PFSK-1 (cell line): Measurements from ENCODE around the gene IGFALS.

Experiments used
- FOXP2 ChIP-seq: optimal IDR thresholded peaks from 2 replicates; pipeline ENCODE3; 2011; ENCODE audit warnings: borderline replicate concordance, control low read depth, inconsistent platforms; ENCODE audit not compliant: insufficient read depth; ENCODE audit errors: extremely low read length, extremely low read depth
- POLR2AphosphoS5 ChIP-seq: IDR thresholded peaks from 2 replicates; pipeline ENCODE4 v1.6.1; 2012; ENCODE audit warnings: low read depth, mild to moderate bottlenecking, control low read depth, low read length, moderate library complexity
- REST ChIP-seq, 2 experiments: IDR thresholded peaks; 2 replicates each; pipeline versions ENCODE4 v1.6.1 to v1.8.0; 2011 to 2012; ENCODE audit warnings: low read depth in 2 of 2, low read length in 2 of 2, control low read depth in 1 of 2, inconsistent platforms in 1 of 2, mild to moderate bottlenecking in 1 of 2, moderate library complexity in 1 of 2; ENCODE audit not compliant: insufficient read depth in 1 of 2
- SIN3A ChIP-seq: IDR thresholded peaks from 2 replicates; pipeline ENCODE4 v1.6.1; 2012; ENCODE audit warnings: mild to moderate bottlenecking, low read length, moderate library complexity, borderline replicate concordance; ENCODE audit not compliant: insufficient read depth
- TAF1 ChIP-seq: IDR thresholded peaks from 2 replicates; pipeline ENCODE4 v1.6.1; 2012; ENCODE audit warnings: low read length, control low read depth, borderline replicate concordance; ENCODE audit not compliant: insufficient read depth

IGFALS gene

GRCh38 chr16:1807626-1808025 is 14.1 kb upstream of the IGFALS start:
- TF ChIP-seq FOXP2 (no peak), POLR2AphosphoS5 (no peak), TAF1 (no peak), SIN3A (no peak), REST (IDR thresholded peaks at IDR 0.05; ENCODE audit: insufficient read depth in 1 of 2, low read depth in 2 of 2, low read length in 2 of 2) (no peak)

- TF ChIP-seq REST (IDR thresholded peaks at IDR 0.05; ENCODE audit: insufficient read depth in 1 of 2, low read depth in 2 of 2, low read length in 2 of 2) = no peak
- TF ChIP-seq TAF1 = no peak
- no peak for TF ChIP-seq FOXP2
- no peak for TF ChIP-seq SIN3A
- no peak for TF ChIP-seq POLR2AphosphoS5
Observed at GRCh38 chr16:1800701-1801100, 7.2 kb upstream of the IGFALS start.

- no peak for TF ChIP-seq SIN3A
- no peak for TF ChIP-seq FOXP2
- no peak for TF ChIP-seq TAF1
- TF ChIP-seq POLR2AphosphoS5 = no peak
- no peak for TF ChIP-seq REST (IDR thresholded peaks at IDR 0.05; ENCODE audit: insufficient read depth in 1 of 2, low read depth in 2 of 2, low read length in 2 of 2)
Observed at GRCh38 chr16:1794908-1795666, 1.6 kb upstream of the IGFALS start.

- no peak for TF ChIP-seq FOXP2
- no peak for TF ChIP-seq TAF1
- no peak for TF ChIP-seq POLR2AphosphoS5
- TF ChIP-seq REST (IDR thresholded peaks at IDR 0.05; ENCODE audit: insufficient read depth in 1 of 2, low read depth in 2 of 2, low read length in 2 of 2) = no peak
- no peak for TF ChIP-seq SIN3A
Observed at GRCh38 chr16:1794221-1794871, 841 bp upstream of the IGFALS start.
